Measurements from ENCODE around the gene CDH12.
"Not testable (repeated sequence)": the region's sequence is repeated elsewhere in the genome, so short reads cannot be mapped to it uniquely, and the experiment has no call there.

Gene CDH12

GRCh38 chr5:22643356-22643755 lies 209.8 kb downstream of the CDH12 start:
- DNase-seq: no peak

- no peak for DNase-seq
These were observed 221.5 kb downstream of the CDH12 start for GRCh38 chr5:22631683-22632082.

GRCh38 chr5:22627029-22627428 lies 226.1 kb downstream of the CDH12 start:
- no peak for DNase-seq

GRCh38 chr5:22625451-22625850 lies 227.7 kb downstream of the CDH12 start:
- no peak for DNase-seq

GRCh38 chr5:22621084-22621483 lies 232.1 kb downstream of the CDH12 start:
- DNase-seq: no peak

- no peak for DNase-seq
These were observed 237.2 kb downstream of the CDH12 start for GRCh38 chr5:22615964-22616363.

- no peak for DNase-seq
These were observed 238.6 kb downstream of the CDH12 start for GRCh38 chr5:22614486-22615094.

GRCh38 chr5:22612928-22613327 lies 240.2 kb downstream of the CDH12 start:
- DNase-seq: no peak

GRCh38 chr5:22611327-22611726 lies 241.8 kb downstream of the CDH12 start:
- no peak for DNase-seq

GRCh38 chr5:22607498-22607897 lies 245.6 kb downstream of the CDH12 start:
- DNase-seq: not testable (repeated sequence)

- DNase-seq: no peak
These were observed 247.7 kb downstream of the CDH12 start for GRCh38 chr5:22605473-22605872.

GRCh38 chr5:22604711-22605110 lies 248.4 kb downstream of the CDH12 start:
- DNase-seq: no peak

GRCh38 chr5:22598796-22599195 lies 254.3 kb downstream of the CDH12 start:
- no peak for DNase-seq

GRCh38 chr5:22596404-22596970 lies 256.7 kb downstream of the CDH12 start:
- DNase-seq: no peak

- DNase-seq: no peak
These were observed 258.7 kb downstream of the CDH12 start for GRCh38 chr5:22594491-22594890.

- DNase-seq: no peak
These were observed 259.6 kb downstream of the CDH12 start for GRCh38 chr5:22593592-22593991.

- no peak for DNase-seq
These were observed 261.7 kb downstream of the CDH12 start for GRCh38 chr5:22591461-22591860.

GRCh38 chr5:22590677-22591268 lies 262.4 kb downstream of the CDH12 start:
- DNase-seq: no peak

GRCh38 chr5:22577711-22578110 lies 275.4 kb downstream of the CDH12 start:
- no peak for DNase-seq

GRCh38 chr5:22577006-22577405 lies 276.1 kb downstream of the CDH12 start:
- DNase-seq: no peak

- no peak for DNase-seq
These were observed 280.2 kb downstream of the CDH12 start for GRCh38 chr5:22572941-22573340.

GRCh38 chr5:22567983-22568382 lies 285.2 kb downstream of the CDH12 start:
- DNase-seq: no peak

GRCh38 chr5:22560147-22560546 lies 293.0 kb downstream of the CDH12 start:
- no peak for DNase-seq

- DNase-seq: no peak
These were observed 295.9 kb downstream of the CDH12 start for GRCh38 chr5:22557251-22557650.

- DNase-seq: no peak
These were observed 298.7 kb downstream of the CDH12 start for GRCh38 chr5:22554475-22554874.

All from activated CD4-positive, alpha-beta T cell treated with anti-CD3 and anti-CD28 coated beads, Interleukin-2, Interleukin-6, amounts not matched to agents 100 ng/mL and 50 ng/mL, durations not matched to agents 16 hours and 8 hours (primary cell).